Keratinocyte (primary cell): Measurements from ENCODE around the gene ADAMTSL4.

ENCODE experiments used
- EZH2 ChIP-seq: IDR thresholded peaks from one replicate; pipeline ENCODE4 v1.6.1; 2012; ENCODE audit warnings: inconsistent platforms, mild to moderate bottlenecking, low read length, moderate library complexity
- TF ChIP-seq, protein P1 (sequence below), 3 experiments: IDR thresholded peaks in 1 of 3; conservative IDR thresholded peaks in 1 of 3; optimal IDR thresholded peaks in 1 of 3; 2 replicates in 2 of 3; 3 replicates in 1 of 3; pipeline versions ENCODE3 to v1.5.1; 2011; ENCODE audit warnings: low read length in 3 of 3, mild to moderate bottlenecking in 3 of 3, moderate library complexity in 2 of 3, control low read depth in 1 of 3, inconsistent platforms in 1 of 3; ENCODE audit not compliant: insufficient read depth in 2 of 3; ENCODE audit errors: extremely low read depth in 1 of 3

DNA sequence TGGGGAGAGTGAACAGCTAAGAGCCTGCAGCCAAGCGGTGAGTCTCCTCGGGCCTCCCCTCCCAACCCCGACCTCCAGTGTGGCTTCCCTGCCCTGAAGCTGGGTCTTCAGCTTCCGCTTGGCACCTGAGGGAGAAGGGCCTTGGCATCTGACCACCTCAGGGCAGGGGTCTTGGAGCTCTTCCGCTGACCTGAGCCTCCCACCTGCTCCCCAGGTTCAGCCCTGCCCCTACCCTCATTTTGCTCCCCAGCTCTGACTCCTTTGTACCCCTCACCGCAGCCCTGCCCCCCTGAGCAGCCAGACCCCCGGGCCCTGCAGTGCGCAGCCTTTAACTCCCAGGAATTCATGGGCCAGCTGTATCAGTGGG, 4.9 kb downstream of the ADAMTSL4 start:
- no peak for TF ChIP-seq EZH2
- TF ChIP-seq, protein P1, sequence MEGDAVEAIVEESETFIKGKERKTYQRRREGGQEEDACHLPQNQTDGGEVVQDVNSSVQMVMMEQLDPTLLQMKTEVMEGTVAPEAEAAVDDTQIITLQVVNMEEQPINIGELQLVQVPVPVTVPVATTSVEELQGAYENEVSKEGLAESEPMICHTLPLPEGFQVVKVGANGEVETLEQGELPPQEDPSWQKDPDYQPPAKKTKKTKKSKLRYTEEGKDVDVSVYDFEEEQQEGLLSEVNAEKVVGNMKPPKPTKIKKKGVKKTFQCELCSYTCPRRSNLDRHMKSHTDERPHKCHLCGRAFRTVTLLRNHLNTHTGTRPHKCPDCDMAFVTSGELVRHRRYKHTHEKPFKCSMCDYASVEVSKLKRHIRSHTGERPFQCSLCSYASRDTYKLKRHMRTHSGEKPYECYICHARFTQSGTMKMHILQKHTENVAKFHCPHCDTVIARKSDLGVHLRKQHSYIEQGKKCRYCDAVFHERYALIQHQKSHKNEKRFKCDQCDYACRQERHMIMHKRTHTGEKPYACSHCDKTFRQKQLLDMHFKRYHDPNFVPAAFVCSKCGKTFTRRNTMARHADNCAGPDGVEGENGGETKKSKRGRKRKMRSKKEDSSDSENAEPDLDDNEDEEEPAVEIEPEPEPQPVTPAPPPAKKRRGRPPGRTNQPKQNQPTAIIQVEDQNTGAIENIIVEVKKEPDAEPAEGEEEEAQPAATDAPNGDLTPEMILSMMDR (optimal IDR thresholded peaks at IDR 0.05 in 1 of 3, IDR thresholded peaks at IDR 0.05 in 1 of 3, conservative IDR thresholded peaks at IDR 0.05 in 1 of 3; ENCODE audit: extremely low read depth in 1 of 3, insufficient read depth in 2 of 3, low read length in 3 of 3) = no peak
